ENCODE results near the gene AMIGO3.
A peak's percentile ranks its signal among the peaks of the same experiment; 100 is the strongest.

Gene AMIGO3

GRCh38 chr3:49723628-49724551 is 4.4 kb upstream of the AMIGO3 start, which contains the start of gene GMPPB (continued):
- TF ChIP-seq ZFP37 (tag by site-specific recombination; IDR thresholded peaks at IDR 0.05) (peak; percentile 36; the same call in 1 of the 2 replicates), ZNF777 (tag by site-specific recombination; IDR thresholded peaks at IDR 0.05; ENCODE audit: borderline replicate concordance) (0 out of 2 replicates have a peak, but pooled peaks have one; percentile 32), TRIM28 (IDR thresholded peaks at IDR 0.05; ENCODE audit: borderline replicate concordance, low read length) (no peak), ZNF37A (tag by site-specific recombination; IDR thresholded peaks at IDR 0.05) (no peak), ZNF324 (tag by site-specific recombination; IDR thresholded peaks at IDR 0.05) (peak; percentile 22; the same call in 1 of the 2 replicates), ZNF175 (tag by site-specific recombination; IDR thresholded peaks at IDR 0.05) (no peak), KLF7 (tag by site-specific recombination; IDR thresholded peaks at IDR 0.05; ENCODE audit: borderline replicate concordance) (peak; percentile 34; the same call in 1 of the 2 replicates), ZNF416 (tag by site-specific recombination; IDR thresholded peaks at IDR 0.05) (0 out of 2 replicates have a peak, but pooled peaks have one; percentile 18), KLF17 (tag by site-specific recombination; IDR thresholded peaks at IDR 0.05) (peak; percentile 48; the same call in 1 of the 2 replicates), ZNF2 (tag by site-specific recombination; IDR thresholded peaks at IDR 0.05) (no peak; the same call in 1 of the 2 replicates), ZBTB1 (tag by site-specific recombination; IDR thresholded peaks at IDR 0.05) (peak; percentile 7; the same call in 1 of the 2 replicates), KLF8 (tag by site-specific recombination; IDR thresholded peaks at IDR 0.05) (peak; percentile 56; the same call in 1 of the 2 replicates), ZBTB17 (tag by site-specific recombination; IDR thresholded peaks at IDR 0.05) (peak; percentile 53; the same call in 1 of the 2 replicates), ZNF626 (tag by site-specific recombination; IDR thresholded peaks at IDR 0.05) (no peak), SETDB1 (IDR thresholded peaks at IDR 0.05; ENCODE audit: insufficient read length, low read length) (no peak), YY2 (tag by site-specific recombination; IDR thresholded peaks at IDR 0.05) (0 out of 2 replicates have a peak, but pooled peaks have one; percentile 29), ZXDB (tag by site-specific recombination; IDR thresholded peaks at IDR 0.05) (peak; percentile 53), KLF16 (tag by site-specific recombination; IDR thresholded peaks at IDR 0.05) (peak; percentile 40; the same call in 1 of the 2 replicates), ZNF335 (tag by site-specific recombination; conservative IDR thresholded peaks at IDR 0.05) (peak; percentile 89), ZFHX2 (tag by site-specific recombination; conservative IDR thresholded peaks at IDR 0.05) (no peak), ZNF571 (tag by site-specific recombination; IDR thresholded peaks at IDR 0.05) (no peak), ZNF704 (tag by site-specific recombination; IDR thresholded peaks at IDR 0.05) (0 out of 2 replicates have a peak, but pooled peaks have one; percentile 33), ZBTB21 (tag by site-specific recombination; IDR thresholded peaks at IDR 0.05) (no peak)
- TF ChIP-seq, protein P1, sequence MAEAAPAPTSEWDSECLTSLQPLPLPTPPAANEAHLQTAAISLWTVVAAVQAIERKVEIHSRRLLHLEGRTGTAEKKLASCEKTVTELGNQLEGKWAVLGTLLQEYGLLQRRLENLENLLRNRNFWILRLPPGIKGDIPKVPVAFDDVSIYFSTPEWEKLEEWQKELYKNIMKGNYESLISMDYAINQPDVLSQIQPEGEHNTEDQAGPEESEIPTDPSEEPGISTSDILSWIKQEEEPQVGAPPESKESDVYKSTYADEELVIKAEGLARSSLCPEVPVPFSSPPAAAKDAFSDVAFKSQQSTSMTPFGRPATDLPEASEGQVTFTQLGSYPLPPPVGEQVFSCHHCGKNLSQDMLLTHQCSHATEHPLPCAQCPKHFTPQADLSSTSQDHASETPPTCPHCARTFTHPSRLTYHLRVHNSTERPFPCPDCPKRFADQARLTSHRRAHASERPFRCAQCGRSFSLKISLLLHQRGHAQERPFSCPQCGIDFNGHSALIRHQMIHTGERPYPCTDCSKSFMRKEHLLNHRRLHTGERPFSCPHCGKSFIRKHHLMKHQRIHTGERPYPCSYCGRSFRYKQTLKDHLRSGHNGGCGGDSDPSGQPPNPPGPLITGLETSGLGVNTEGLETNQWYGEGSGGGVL (tag by site-specific recombination; IDR thresholded peaks at IDR 0.05) = 0 out of 2 replicates have a peak, but pooled peaks have one; percentile 25
- TF ChIP-seq, protein P2, sequence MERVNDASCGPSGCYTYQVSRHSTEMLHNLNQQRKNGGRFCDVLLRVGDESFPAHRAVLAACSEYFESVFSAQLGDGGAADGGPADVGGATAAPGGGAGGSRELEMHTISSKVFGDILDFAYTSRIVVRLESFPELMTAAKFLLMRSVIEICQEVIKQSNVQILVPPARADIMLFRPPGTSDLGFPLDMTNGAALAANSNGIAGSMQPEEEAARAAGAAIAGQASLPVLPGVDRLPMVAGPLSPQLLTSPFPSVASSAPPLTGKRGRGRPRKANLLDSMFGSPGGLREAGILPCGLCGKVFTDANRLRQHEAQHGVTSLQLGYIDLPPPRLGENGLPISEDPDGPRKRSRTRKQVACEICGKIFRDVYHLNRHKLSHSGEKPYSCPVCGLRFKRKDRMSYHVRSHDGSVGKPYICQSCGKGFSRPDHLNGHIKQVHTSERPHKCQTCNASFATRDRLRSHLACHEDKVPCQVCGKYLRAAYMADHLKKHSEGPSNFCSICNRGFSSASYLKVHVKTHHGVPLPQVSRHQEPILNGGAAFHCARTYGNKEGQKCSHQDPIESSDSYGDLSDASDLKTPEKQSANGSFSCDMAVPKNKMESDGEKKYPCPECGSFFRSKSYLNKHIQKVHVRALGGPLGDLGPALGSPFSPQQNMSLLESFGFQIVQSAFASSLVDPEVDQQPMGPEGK (tag by site-specific recombination; IDR thresholded peaks at IDR 0.05) = peak; percentile 48
- TF ChIP-seq, protein P3, sequence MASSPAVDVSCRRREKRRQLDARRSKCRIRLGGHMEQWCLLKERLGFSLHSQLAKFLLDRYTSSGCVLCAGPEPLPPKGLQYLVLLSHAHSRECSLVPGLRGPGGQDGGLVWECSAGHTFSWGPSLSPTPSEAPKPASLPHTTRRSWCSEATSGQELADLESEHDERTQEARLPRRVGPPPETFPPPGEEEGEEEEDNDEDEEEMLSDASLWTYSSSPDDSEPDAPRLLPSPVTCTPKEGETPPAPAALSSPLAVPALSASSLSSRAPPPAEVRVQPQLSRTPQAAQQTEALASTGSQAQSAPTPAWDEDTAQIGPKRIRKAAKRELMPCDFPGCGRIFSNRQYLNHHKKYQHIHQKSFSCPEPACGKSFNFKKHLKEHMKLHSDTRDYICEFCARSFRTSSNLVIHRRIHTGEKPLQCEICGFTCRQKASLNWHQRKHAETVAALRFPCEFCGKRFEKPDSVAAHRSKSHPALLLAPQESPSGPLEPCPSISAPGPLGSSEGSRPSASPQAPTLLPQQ (tag by site-specific recombination; IDR thresholded peaks at IDR 0.05) = peak; percentile 11; the same call in 1 of the 2 replicates
- TF ChIP-seq, protein P4, sequence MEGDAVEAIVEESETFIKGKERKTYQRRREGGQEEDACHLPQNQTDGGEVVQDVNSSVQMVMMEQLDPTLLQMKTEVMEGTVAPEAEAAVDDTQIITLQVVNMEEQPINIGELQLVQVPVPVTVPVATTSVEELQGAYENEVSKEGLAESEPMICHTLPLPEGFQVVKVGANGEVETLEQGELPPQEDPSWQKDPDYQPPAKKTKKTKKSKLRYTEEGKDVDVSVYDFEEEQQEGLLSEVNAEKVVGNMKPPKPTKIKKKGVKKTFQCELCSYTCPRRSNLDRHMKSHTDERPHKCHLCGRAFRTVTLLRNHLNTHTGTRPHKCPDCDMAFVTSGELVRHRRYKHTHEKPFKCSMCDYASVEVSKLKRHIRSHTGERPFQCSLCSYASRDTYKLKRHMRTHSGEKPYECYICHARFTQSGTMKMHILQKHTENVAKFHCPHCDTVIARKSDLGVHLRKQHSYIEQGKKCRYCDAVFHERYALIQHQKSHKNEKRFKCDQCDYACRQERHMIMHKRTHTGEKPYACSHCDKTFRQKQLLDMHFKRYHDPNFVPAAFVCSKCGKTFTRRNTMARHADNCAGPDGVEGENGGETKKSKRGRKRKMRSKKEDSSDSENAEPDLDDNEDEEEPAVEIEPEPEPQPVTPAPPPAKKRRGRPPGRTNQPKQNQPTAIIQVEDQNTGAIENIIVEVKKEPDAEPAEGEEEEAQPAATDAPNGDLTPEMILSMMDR (tag by site-specific recombination; IDR thresholded peaks at IDR 0.05) = peak; percentile 23; the same call in 1 of the 2 replicates
- TF ChIP-seq, protein P5, sequence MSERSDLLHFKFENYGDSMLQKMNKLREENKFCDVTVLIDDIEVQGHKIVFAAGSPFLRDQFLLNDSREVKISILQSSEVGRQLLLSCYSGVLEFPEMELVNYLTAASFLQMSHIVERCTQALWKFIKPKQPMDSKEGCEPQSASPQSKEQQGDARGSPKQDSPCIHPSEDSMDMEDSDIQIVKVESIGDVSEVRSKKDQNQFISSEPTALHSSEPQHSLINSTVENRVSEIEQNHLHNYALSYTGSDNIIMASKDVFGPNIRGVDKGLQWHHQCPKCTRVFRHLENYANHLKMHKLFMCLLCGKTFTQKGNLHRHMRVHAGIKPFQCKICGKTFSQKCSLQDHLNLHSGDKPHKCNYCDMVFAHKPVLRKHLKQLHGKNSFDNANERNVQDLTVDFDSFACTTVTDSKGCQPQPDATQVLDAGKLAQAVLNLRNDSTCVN (tag by site-specific recombination; optimal IDR thresholded peaks at IDR 0.05) = peak; percentile 67

All from HEK293 (cell line).